Measurements from ENCODE around the gene C4A.
"Not testable (repeated sequence)": the region's sequence is repeated elsewhere in the genome, so short reads cannot be mapped to it uniquely, and the experiment has no call there.

DNA sequence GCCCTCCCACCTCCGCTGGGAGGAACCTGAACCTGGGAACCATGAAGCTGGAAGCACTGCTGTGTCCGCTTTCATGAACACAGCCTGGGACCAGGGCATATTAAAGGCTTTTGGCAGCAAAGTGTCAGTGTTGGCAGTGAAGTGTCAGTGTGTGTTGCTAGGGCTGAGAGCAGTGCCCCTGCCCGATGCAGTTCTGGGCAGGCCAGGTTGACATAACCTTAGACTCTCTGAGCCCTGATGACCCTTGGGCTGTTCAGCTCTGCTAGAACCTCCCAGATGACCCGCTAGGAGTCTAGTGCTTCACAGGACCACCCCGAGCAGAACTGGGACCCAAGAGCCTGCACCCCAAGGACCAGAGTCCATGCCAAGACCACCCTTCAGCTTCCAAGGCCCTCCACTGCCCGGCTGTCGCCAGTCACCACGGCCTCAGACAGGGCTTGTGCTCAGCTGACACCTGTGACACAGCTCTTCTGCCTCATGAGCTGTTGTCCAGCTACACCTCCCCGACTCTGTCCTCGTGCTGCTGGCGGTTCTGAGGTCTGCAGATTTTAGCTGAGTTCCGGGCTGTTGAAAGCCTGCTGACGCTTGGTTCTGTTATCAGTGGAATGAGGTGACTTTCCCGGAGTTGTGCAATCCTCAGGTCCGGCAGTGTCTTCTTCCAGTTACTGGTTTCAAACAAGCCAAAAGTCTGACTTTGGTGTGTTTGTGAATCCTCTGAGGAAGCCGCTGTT lies 53.6 kb downstream of the C4A start:
- TF ChIP-seq CTCF (conservative IDR thresholded peaks at IDR 0.05; ENCODE audit: low read length); EZH2phosphoT487 (IDR thresholded peaks at IDR 0.05; ENCODE audit: borderline replicate concordance, low read depth, low read length): not testable (repeated sequence)
